GM12801 (cell line): Measurements from ENCODE around the gene HBP1.

Experiments used
- TF ChIP-seq, protein P1 (sequence below): IDR thresholded peaks from one replicate; pipeline ENCODE4 v1.5.1; 2011; ENCODE audit warnings: control low read depth; ENCODE audit not compliant: insufficient read length; ENCODE audit errors: extremely low read depth

HBP1 gene

DNA sequence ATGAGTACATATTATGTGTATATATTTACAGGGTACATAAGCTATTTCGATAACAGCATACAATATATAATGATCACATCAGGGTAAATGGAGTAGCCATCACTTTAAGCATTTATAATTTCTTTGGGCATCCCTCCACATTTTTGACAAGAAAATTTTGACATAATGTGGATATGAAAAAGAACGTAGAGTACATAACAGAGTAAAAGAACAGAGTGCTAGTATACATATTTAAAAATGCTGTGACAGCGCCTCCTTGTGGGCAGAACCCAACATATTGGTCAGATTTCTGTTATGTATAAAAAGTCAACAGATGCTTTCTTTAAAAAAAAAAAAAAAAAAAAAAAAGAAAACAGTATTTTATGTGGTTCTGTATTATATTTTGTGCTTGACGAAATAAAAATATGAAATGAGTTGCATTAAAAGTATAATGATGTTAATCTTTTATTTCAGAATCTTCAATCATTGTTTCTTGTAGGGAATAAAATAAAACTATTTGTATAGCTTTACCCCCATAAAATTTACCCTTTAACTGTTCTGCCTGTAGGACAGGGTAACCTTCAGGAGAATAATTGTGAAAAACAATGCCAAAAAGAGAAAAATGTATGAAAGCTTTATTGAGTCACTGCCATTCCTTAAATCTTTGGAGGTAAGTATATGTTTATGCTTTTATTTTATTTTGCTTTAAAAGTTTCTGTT, 18.3 kb upstream of the HBP1 start:
- TF ChIP-seq, protein P1, sequence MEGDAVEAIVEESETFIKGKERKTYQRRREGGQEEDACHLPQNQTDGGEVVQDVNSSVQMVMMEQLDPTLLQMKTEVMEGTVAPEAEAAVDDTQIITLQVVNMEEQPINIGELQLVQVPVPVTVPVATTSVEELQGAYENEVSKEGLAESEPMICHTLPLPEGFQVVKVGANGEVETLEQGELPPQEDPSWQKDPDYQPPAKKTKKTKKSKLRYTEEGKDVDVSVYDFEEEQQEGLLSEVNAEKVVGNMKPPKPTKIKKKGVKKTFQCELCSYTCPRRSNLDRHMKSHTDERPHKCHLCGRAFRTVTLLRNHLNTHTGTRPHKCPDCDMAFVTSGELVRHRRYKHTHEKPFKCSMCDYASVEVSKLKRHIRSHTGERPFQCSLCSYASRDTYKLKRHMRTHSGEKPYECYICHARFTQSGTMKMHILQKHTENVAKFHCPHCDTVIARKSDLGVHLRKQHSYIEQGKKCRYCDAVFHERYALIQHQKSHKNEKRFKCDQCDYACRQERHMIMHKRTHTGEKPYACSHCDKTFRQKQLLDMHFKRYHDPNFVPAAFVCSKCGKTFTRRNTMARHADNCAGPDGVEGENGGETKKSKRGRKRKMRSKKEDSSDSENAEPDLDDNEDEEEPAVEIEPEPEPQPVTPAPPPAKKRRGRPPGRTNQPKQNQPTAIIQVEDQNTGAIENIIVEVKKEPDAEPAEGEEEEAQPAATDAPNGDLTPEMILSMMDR = no peak

DNA sequence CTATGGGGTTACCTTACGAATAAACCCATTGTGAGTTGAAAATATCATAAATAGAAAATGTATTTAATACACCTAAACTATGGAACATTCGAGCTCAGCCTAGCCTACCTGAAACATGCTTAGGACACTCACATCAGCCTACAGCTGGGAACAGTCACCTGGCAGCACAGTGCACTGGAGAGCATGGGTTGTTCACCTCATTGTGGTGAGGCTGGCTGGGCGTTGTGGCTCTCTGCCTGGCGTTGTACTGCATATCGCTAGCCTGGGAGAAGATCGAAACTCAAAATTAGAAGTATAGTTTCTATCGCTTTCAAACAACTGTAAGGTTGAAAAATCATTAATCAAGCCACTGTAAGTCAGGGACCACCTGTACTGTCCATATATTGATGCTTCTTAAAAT, 17.3 kb upstream of the HBP1 start:
- TF ChIP-seq, protein P1 = no peak

DNA sequence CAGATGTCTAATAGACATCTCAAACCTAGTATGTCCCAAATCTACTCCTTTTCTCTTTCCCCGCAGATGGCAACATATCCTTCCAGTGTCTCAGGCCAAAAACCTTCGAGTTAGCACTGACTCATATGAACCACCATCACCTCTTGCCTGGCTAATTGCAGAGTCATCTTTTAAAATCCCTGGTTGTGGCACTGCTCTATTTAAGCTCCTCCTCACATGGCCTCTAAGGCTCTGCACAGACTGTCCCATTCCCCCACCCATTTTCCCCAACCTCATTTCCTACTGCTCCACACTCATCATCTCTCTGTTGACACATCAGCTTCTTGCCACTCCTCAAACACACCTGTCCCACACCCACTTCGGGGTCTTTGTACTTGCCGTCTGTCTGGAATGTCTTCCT, 16.8 kb upstream of the HBP1 start:
- TF ChIP-seq, protein P1 = no peak

DNA sequence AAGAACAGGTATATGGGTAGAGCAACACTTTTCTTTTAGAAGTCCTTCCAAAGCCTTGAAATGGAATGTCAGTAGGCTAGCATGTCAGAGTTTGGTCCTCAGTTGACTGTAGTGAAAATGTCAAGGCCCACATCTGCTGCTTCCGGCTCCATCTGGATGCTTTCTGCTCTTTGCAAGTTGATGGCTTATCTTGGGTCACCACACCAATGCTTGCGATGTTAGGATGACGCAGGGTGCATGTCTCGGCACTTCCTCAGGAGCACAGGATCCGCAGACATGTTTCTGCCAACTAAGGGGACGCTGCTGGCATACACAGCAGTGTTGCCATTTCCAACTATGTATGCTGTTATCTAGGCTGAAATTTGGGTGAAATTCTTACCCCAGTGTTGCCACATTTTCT, 14.0 kb upstream of the HBP1 start:
- TF ChIP-seq, protein P1 = no peak

GRCh38 chr7:107157091-107157490, 11.7 kb upstream of the HBP1 start:
- TF ChIP-seq, protein P1 = no peak

DNA sequence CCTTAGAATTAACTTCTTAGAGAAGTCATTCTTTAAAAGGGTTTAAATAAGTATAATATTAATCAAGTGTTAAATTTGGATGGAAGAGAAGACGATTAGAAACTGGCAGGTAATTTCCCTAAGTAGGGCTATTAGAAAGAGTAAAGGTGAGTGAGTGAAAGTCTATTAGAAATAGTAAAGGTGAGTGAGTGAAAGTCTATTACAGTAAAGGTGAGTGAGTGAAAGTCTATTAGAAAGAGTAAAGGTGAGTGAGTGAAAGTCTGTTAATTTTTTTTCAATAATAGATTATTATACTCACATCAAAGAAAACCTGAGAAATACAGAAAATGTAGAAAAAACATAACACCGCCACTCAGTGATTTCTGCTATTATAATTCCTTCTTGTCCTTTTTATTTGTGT, 10.8 kb upstream of the HBP1 start:
- TF ChIP-seq, protein P1 = no peak

- TF ChIP-seq, protein P1 = no peak
Measured at GRCh38 chr7:107160389-107160788, 8.4 kb upstream of the HBP1 start.
